ENCODE measurements around the gene EXOC4.

The EXOC4 gene

DNA sequence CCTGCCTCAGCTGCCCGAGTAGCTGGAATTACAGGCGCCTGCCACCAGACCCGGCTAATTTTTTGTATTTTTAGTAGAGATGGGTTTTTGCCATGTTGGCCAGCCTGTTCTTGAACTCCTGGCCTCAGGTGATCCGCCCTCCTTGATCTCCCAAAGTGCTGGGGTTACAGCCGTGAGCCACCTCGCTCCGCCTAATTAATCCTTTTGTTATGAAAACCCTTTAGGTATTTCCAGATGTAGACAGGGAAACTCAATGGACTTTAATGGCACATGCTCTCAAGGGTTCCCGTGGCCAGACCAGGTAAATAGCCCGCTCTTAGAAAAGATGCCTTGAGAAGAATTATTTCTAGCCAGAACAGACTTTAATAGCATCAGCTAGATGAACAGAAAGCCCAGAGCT is 19.7 kb upstream of the EXOC4 start:
- H3K4me1 ChIP-seq (ENCODE audit: control insufficient read depth, insufficient read depth, low read length): peaks cover 5% of the 10 kb centered on the region; the same call in 1 of the 2 replicates
- TF ChIP-seq ZNF114 (tag by site-specific recombination; IDR thresholded peaks at IDR 0.05) (no peak), ZNF654 (tag by site-specific recombination; IDR thresholded peaks at IDR 0.05; ENCODE audit: low read depth) (no peak), ZNF518A (tag by site-specific recombination; conservative IDR thresholded peaks at IDR 0.05; ENCODE audit: low read depth) (no peak), ZNF146 (tag by site-specific recombination; IDR thresholded peaks at IDR 0.05) (no peak), ZNF76 (tag by site-specific recombination; IDR thresholded peaks at IDR 0.05; ENCODE audit: borderline replicate concordance, low read depth) (no peak), ZNF23 (tag by site-specific recombination; IDR thresholded peaks at IDR 0.05; ENCODE audit: borderline replicate concordance) (no peak), ZNF560 (tag by site-specific recombination; IDR thresholded peaks at IDR 0.05; ENCODE audit: borderline replicate concordance) (no peak), ZIC2 (tag by site-specific recombination; IDR thresholded peaks at IDR 0.05) (no peak), ZNF184 (tag by site-specific recombination; IDR thresholded peaks at IDR 0.05) (no peak), ZNF610 (tag by site-specific recombination; IDR thresholded peaks at IDR 0.05; ENCODE audit: borderline replicate concordance) (no peak), ZNF133 (tag by site-specific recombination; IDR thresholded peaks at IDR 0.05) (no peak), WT1 (tag by site-specific recombination; IDR thresholded peaks at IDR 0.05) (no peak)
- TF ChIP-seq, protein P1, sequence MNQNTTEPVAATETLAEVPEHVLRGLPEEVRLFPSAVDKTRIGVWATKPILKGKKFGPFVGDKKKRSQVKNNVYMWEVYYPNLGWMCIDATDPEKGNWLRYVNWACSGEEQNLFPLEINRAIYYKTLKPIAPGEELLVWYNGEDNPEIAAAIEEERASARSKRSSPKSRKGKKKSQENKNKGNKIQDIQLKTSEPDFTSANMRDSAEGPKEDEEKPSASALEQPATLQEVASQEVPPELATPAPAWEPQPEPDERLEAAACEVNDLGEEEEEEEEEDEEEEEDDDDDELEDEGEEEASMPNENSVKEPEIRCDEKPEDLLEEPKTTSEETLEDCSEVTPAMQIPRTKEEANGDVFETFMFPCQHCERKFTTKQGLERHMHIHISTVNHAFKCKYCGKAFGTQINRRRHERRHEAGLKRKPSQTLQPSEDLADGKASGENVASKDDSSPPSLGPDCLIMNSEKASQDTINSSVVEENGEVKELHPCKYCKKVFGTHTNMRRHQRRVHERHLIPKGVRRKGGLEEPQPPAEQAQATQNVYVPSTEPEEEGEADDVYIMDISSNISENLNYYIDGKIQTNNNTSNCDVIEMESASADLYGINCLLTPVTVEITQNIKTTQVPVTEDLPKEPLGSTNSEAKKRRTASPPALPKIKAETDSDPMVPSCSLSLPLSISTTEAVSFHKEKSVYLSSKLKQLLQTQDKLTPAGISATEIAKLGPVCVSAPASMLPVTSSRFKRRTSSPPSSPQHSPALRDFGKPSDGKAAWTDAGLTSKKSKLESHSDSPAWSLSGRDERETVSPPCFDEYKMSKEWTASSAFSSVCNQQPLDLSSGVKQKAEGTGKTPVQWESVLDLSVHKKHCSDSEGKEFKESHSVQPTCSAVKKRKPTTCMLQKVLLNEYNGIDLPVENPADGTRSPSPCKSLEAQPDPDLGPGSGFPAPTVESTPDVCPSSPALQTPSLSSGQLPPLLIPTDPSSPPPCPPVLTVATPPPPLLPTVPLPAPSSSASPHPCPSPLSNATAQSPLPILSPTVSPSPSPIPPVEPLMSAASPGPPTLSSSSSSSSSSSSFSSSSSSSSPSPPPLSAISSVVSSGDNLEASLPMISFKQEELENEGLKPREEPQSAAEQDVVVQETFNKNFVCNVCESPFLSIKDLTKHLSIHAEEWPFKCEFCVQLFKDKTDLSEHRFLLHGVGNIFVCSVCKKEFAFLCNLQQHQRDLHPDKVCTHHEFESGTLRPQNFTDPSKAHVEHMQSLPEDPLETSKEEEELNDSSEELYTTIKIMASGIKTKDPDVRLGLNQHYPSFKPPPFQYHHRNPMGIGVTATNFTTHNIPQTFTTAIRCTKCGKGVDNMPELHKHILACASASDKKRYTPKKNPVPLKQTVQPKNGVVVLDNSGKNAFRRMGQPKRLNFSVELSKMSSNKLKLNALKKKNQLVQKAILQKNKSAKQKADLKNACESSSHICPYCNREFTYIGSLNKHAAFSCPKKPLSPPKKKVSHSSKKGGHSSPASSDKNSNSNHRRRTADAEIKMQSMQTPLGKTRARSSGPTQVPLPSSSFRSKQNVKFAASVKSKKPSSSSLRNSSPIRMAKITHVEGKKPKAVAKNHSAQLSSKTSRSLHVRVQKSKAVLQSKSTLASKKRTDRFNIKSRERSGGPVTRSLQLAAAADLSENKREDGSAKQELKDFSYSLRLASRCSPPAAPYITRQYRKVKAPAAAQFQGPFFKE (tag by site-specific recombination; IDR thresholded peaks at IDR 0.05; ENCODE audit: borderline replicate concordance): no peak
- TF ChIP-seq, protein P2, sequence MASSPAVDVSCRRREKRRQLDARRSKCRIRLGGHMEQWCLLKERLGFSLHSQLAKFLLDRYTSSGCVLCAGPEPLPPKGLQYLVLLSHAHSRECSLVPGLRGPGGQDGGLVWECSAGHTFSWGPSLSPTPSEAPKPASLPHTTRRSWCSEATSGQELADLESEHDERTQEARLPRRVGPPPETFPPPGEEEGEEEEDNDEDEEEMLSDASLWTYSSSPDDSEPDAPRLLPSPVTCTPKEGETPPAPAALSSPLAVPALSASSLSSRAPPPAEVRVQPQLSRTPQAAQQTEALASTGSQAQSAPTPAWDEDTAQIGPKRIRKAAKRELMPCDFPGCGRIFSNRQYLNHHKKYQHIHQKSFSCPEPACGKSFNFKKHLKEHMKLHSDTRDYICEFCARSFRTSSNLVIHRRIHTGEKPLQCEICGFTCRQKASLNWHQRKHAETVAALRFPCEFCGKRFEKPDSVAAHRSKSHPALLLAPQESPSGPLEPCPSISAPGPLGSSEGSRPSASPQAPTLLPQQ (tag by site-specific recombination; IDR thresholded peaks at IDR 0.05): no peak
- H3K4me3 ChIP-seq (ENCODE audit: low read depth, low read length): no peak overlapping the region
- H3K9me3 ChIP-seq (ENCODE audit: control insufficient read depth, insufficient read depth, low read depth, low read length): no peaks in the 10 kb centered on the region
- POLR2A ChIA-PET: interaction anchor here (0.6 kb wide), 1 partner anchor 39 kb away, joined by 3 read pairs; no protein-coding TSS in a partner anchor
- no peaks in the 10 kb centered on the region for H3K36me3 ChIP-seq (ENCODE audit: control insufficient read depth in 2 of 2, insufficient read depth in 1 of 2, low read length in 2 of 2)
- CTCF ChIA-PET: interaction anchor here (0.6 to 0.7 kb wide), 3 partner anchors 11 to 381 kb away, joined by 3 to 4 read pairs (median 3); no protein-coding TSS in a partner anchor
- no peak overlapping the region for H3K27ac ChIP-seq (ENCODE audit: extremely low read depth, low read depth, low read length)
